Common myeloid progenitor, CD34-positive (primary cell): ENCODE results near the gene PPM1H.

ENCODE experiments used
- CTCF ChIA-PET: fragments of 350-600 bp; sonication (Branson Sonifier 250); formaldehyde crosslinking; loops from one replicate; lab custom pipeline; 2021; ENCODE audit warnings: antibody characterized with exemption; lab: Charles Lee
- POLR2A ChIA-PET: fragments of 350-600 bp; sonication (Branson Sonifier 250); formaldehyde crosslinking; loops from one replicate; lab custom pipeline; 2021; ENCODE audit warnings: antibody characterized with exemption; lab: Charles Lee
- DNase-seq, 3 donors: peaks; one replicate each; pipeline versions ENCODE4 v3.0.0 to v3.0.0-alpha.2; 2013
- H3K27ac ChIP-seq, 2 experiments: 1 replicate in 1 of 2; 2 replicates in 1 of 2; pipeline ENCODE4 v1.7.0; 2013; ENCODE audit warnings: inconsistent platforms in 2 of 2, low read length in 2 of 2, mild to moderate bottlenecking in 2 of 2, low read depth in 1 of 2, moderate library complexity in 1 of 2; ENCODE audit not compliant: severe bottlenecking in 2 of 2, insufficient read depth in 1 of 2, poor library complexity in 1 of 2
- H3K27me3 ChIP-seq, 5 experiments: replicated peaks in 2 of 5; 1 replicate in 3 of 5; 2 replicates in 2 of 5; pipeline versions ENCODE4 v1.6.1 to v1.7.0; 2013; ENCODE audit warnings: low read length in 4 of 5, mild to moderate bottlenecking in 2 of 5, moderate library complexity in 2 of 5, inconsistent platforms in 1 of 5; ENCODE audit not compliant: insufficient read depth in 5 of 5, control insufficient read depth in 4 of 5
- H3K36me3 ChIP-seq, 4 experiments: 1 replicate in 2 of 4; 2 replicates in 2 of 4; pipeline versions ENCODE4 v1.6.1 to v1.7.0; 2013; ENCODE audit warnings: low read length in 3 of 4, control low read depth in 1 of 4, mild to moderate bottlenecking in 1 of 4; ENCODE audit not compliant: control insufficient read depth in 4 of 4, insufficient read depth in 4 of 4
- H3K4me1 ChIP-seq, 4 experiments: 1 replicate in 3 of 4; 2 replicates in 1 of 4; pipeline versions ENCODE4 v1.6.1 to v1.7.1; 2013; ENCODE audit warnings: low read length in 3 of 4, mild to moderate bottlenecking in 3 of 4, control low read depth in 1 of 4, inconsistent platforms in 1 of 4, moderate library complexity in 1 of 4; ENCODE audit not compliant: control insufficient read depth in 4 of 4, insufficient read depth in 4 of 4; ENCODE audit errors: control extremely low read depth in 1 of 4
- H3K4me3 ChIP-seq, 7 experiments: 1 replicate in 4 of 7; 2 replicates in 3 of 7; pipeline versions ENCODE4 v1.5.1 to v1.7.0; 2013; ENCODE audit warnings: mild to moderate bottlenecking in 7 of 7, low read length in 6 of 7, moderate library complexity in 6 of 7, inconsistent platforms in 2 of 7, low read depth in 2 of 7, control low read depth in 1 of 7; ENCODE audit not compliant: insufficient read depth in 4 of 7, control insufficient read depth in 1 of 7; ENCODE audit errors: extremely low read depth in 1 of 7
- H3K9me3 ChIP-seq, 5 experiments: 1 replicate in 4 of 5; 2 replicates in 1 of 5; pipeline versions ENCODE4 v1.6.1 to v1.7.1; 2013; ENCODE audit warnings: low read length in 4 of 5, mild to moderate bottlenecking in 2 of 5, inconsistent platforms in 1 of 5, low read depth in 1 of 5, moderate library complexity in 1 of 5; ENCODE audit not compliant: control insufficient read depth in 4 of 5, insufficient read depth in 2 of 5; ENCODE audit errors: control extremely low read depth in 1 of 5
- WGBS: methylation state at CpG from one replicate; pipeline ENCODE4 v1.1.5; 2013; ENCODE audit not compliant: insufficient coverage; 5-methylcytosine and 5-hydroxymethylcytosine counted together

The PPM1H gene

DNA sequence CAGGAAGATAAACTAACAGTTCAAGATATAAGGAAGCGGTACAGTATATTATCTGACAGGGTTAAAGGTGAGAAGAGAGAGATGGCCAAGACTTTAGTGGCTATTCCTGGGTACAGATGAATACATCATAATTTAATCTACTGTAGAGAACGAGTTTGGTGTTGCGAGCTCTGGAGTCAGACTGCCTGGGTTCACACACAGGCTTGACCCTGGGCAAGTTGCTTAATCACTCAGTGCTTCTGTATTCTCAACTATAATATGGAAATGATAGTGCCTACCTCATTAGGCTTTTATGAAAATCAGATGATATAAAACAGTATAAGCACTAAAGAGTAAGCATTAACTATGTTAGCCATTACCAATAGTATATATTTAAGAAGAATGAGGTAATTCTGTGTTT, 3.5 kb downstream of the PPM1H start:
- H3K27me3 ChIP-seq = no peaks in the 10 kb centered on the region
- H3K4me1 ChIP-seq = peaks cover 0 to 49% (median 33%) of the 10 kb centered on the region in 4 experiments
- POLR2A ChIA-PET = interaction anchor here (1.3 kb wide), 1 partner anchor 113 kb away, joined by 3 read pairs; no protein-coding TSS in a partner anchor
- CTCF ChIA-PET = interaction anchor here (1.0 to 4.6 kb wide), 3 partner anchors 12 to 26 kb away, joined by 4 to 25 read pairs (median 10); no protein-coding TSS in a partner anchor
- no peaks in the 10 kb centered on the region for H3K9me3 ChIP-seq
- H3K27ac ChIP-seq = peak overlapping the region in 1 of 2 experiments; percentile 11
- peak overlapping the region in 3 of 7 experiments; percentile 1 to 53 (median 3) for H3K4me3 ChIP-seq
- whole genome bisulfite sequencing = 40% methylated on average over 2 of the region's 3 CpGs
- H3K36me3 ChIP-seq = no peaks in the 10 kb centered on the region
- DNase-seq = peak in 1 of 3 donors; percentile 44

- Histone ChIP-seq H3K27me3 (no peaks in the 10 kb centered on the region), H3K9me3 (no peaks in the 10 kb centered on the region), H3K36me3 (no peaks in the 10 kb centered on the region), H3K27ac (peak overlapping the region in 1 of 2 experiments; percentile 11), H3K4me1 (peaks cover 0 to 49% (median 33%) of the 10 kb centered on the region in 4 experiments), H3K4me3 (peak overlapping the region in 3 of 7 experiments; percentile 3 to 53 (median 14))
- peak in 1 of 3 donors; percentile 67 for DNase-seq
- 42% methylated on average over 2 of the region's 5 CpGs for whole genome bisulfite sequencing
- POLR2A ChIA-PET = interaction anchor here (0.7 to 1.3 kb wide), 2 partner anchors 17 to 113 kb away, joined by 3 read pairs; no protein-coding TSS in a partner anchor
- CTCF ChIA-PET = interaction anchor here (0.9 to 4.6 kb wide), 9 partner anchors 11 to 118 kb away, joined by 3 to 25 read pairs (median 4); no protein-coding TSS in a partner anchor
Observed at GRCh38 chr12:62930546-62931425, 4.2 kb downstream of the PPM1H start.

DNA sequence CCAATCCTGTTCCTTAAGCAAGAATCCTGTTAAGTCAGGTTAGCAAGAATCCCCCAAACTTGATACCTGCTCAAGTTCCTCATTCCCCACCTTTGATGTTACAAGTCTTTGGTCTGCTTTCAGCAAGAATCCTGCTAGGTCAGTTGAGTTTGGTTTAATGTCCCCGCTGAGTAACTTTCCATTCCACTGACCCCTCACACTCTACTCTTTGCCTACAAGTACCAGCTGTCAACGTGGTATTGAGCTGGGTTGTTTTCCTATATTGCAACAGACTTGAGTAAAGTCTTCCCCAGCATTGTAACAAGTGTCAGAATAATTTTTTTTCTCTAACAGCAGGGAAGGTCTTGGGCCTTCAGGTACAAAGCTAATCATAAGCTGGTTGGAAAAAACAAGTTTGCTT, 6.3 kb downstream of the PPM1H start:
- DNase-seq = peak in 1 of 3 donors; percentile 38
- no peaks in the 10 kb centered on the region for H3K36me3 ChIP-seq
- no peak overlapping the region for H3K27ac ChIP-seq
- no peak overlapping the region for H3K4me3 ChIP-seq
- ChIA-PET POLR2A (no interaction called here), CTCF (interaction anchor here (0.9 to 4.6 kb wide), 5 partner anchors 9 to 133 kb away, joined by 3 to 25 read pairs (median 7); no protein-coding TSS in a partner anchor)
- H3K4me1 ChIP-seq = peaks cover 0 to 35% (median 25%) of the 10 kb centered on the region in 4 experiments
- 70% methylated on average over 2 of the region's 2 CpGs for WGBS
- no peaks in the 10 kb centered on the region for H3K9me3 ChIP-seq
- no peaks in the 10 kb centered on the region for H3K27me3 ChIP-seq

DNA sequence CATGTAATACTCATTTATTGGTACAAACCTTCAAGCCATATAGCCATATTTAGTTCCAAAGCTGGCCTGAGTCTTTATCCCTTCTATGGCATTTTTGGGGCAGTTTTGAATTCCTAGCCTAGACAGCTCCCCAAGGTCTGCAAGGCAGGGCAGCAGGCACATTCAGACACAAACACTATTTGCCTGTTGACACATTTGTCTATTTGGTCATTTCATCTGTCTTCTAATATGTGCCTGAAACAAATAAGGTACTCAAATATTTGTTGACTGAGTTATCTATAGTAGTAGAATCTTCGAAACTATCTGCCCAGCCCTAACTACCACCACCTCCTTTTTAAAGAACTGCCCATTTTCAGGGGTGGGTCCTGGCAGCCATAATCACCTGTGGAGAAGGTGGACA, 9.3 kb downstream of the PPM1H start:
- POLR2A ChIA-PET = interaction anchor here (0.9 kb wide), 1 partner anchor 10 kb away, joined by 3 read pairs; no protein-coding TSS in a partner anchor
- no CpG with 5 or more reads among the region's 1 CpG for WGBS
- Histone ChIP-seq H3K4me3 (no peak overlapping the region), H3K36me3 (no peaks in the 10 kb centered on the region), H3K4me1 (peaks cover 0 to 15% (median 7%) of the 10 kb centered on the region in 4 experiments), H3K9me3 (no peaks in the 10 kb centered on the region), H3K27ac (no peak overlapping the region), H3K27me3 (no peaks in the 10 kb centered on the region)
- no peak for DNase-seq
- CTCF ChIA-PET = interaction anchor here (0.9 to 1.4 kb wide), 3 partner anchors 9 to 112 kb away, joined by 3 to 6 read pairs (median 5); partner anchors contain the start of gene PPM1H

GRCh38 chr12:62924084-62924483, 10.9 kb downstream of the PPM1H start:
- no peak for DNase-seq
- ChIA-PET POLR2A (no interaction called here), CTCF (interaction anchor here (1.2 kb wide), 1 partner anchor 9 kb away, joined by 4 read pairs; no protein-coding TSS in a partner anchor)
- peaks cover 0 to 6% (median 2%) of the 10 kb centered on the region in 4 experiments for H3K4me1 ChIP-seq
- 100% methylated on average over 2 of the region's 2 CpGs for WGBS
- H3K27ac ChIP-seq = no peak overlapping the region
- no peak overlapping the region for H3K4me3 ChIP-seq
- no peaks in the 10 kb centered on the region for H3K27me3 ChIP-seq
- H3K9me3 ChIP-seq = no peaks in the 10 kb centered on the region
- no peaks in the 10 kb centered on the region for H3K36me3 ChIP-seq

- CTCF ChIA-PET = interaction anchor here (1.3 to 2.9 kb wide), 2 partner anchors 12 to 15 kb away, joined by 5 to 20 read pairs; partner anchors contain the start of gene PPM1H
- no peak for DNase-seq
- no peaks in the 10 kb centered on the region for H3K36me3 ChIP-seq
- H3K27me3 ChIP-seq = no peaks in the 10 kb centered on the region
- H3K4me1 ChIP-seq = peaks cover 0 to 8% (median 3%) of the 10 kb centered on the region in 4 experiments
- H3K9me3 ChIP-seq = no peaks in the 10 kb centered on the region
- no peak overlapping the region for H3K27ac ChIP-seq
- POLR2A ChIA-PET = no interaction called here
- no peak overlapping the region for H3K4me3 ChIP-seq
- 60% methylated on average over 1 of the region's 2 CpGs for WGBS
Observed at GRCh38 chr12:62922539-62922938, 12.4 kb downstream of the PPM1H start.
